Measurements from ENCODE around the gene SORCS1. TPM values are rescaled to one million over a fixed set of nuclear protein-coding genes. Genes with fewer than 3 reads are reported as not detected.

Gene SORCS1
- polyA plus RNA-seq, 1 of the 3 experiments (the other 2 are of a cell fraction), result 0.66 TPM

DNA sequence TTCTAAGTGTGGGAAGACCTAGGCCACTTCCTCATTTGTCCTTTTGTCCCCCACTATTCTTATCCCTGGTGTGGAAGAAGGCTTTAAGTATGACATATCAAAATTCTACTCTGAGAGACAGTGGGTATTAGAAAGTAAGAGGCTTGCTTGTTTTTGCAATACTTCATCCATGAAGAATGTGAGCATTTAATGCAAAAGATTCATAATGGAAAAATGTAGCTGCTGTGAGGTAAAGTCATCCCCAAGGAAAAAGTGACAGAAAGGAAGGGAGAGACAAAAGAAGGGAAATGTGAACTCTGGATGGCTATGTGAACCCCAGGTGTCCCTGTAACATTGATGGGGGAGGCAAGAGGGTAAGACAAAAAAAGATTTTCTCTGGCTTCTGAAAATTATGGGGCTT is 607.5 kb downstream of the SORCS1 start:
- Histone ChIP-seq H3K79me2 (ENCODE audit: insufficient read depth) (no peaks in the 10 kb centered on the region), H3K9me3 (no peaks in the 10 kb centered on the region), H3K27ac (ENCODE audit: low read depth in 2 of 2, low read length in 1 of 2) (peak overlapping the region in 1 of 2 experiments; percentile 57; a peak in 2 of 4 replicates), H3K9ac (no peak overlapping the region), H3K4me3 (ENCODE audit: low read depth in 2 of 2, low read length in 1 of 2) (no peak overlapping the region), H3K4me1 (ENCODE audit: control insufficient read depth in 1 of 2, insufficient read depth in 2 of 2, low read depth in 1 of 2, low read length in 1 of 2) (peaks cover 0 to 20% of the 10 kb centered on the region in 2 experiments; a peak in 2 of 4 replicates), H3K27me3 (ENCODE audit: insufficient read depth) (no peaks in the 10 kb centered on the region), H3K4me2 (no peak overlapping the region), H4K20me1 (ENCODE audit: insufficient read depth) (no peaks in the 10 kb centered on the region), H2AFZ (ENCODE audit: low read depth) (no peak overlapping the region), H3K36me3 (replicated peaks in 1 of 2; ENCODE audit: control insufficient read depth in 1 of 2, insufficient read depth in 2 of 2, low read length in 1 of 2) (no peaks in the 10 kb centered on the region), H3F3A (replicated peaks; ENCODE audit: insufficient read depth) (no peaks in the 10 kb centered on the region), H3K9me2 (no peaks in the 10 kb centered on the region)
- ChIA-PET CTCF (interaction anchor here (0.5 to 1.0 kb wide), 2 partner anchors 26 to 65 kb away, joined by 3 read pairs; no protein-coding TSS in a partner anchor), POLR2A (no interaction called here)
- DNase-seq, result no peak
- TF ChIP-seq RXRA (IDR thresholded peaks at IDR 0.05; ENCODE audit: borderline replicate concordance, low read depth), result no peak

DNA sequence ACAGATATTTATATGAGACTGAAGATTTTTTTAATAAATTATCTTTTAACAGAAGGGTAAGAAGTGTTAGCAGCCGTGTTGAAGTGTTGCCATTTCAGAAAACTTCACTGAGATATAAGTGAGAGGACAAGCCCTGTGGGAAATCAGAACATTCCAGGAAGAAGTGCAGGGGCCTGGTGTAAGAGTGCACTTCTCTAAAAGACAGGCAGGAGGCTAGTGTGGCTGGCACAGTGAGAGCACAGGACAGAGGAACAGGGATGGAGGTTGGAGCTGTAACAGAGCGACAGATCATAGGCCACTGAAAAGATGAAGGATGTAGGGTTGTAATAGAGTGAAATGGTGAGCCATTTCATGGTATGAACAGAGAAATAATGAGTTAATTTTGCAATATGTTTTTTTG is 608.9 kb downstream of the SORCS1 start:
- 41% methylated on average over 2 of the region's 2 CpGs for WGBS (ENCODE audit: low lambda C conversion rate)
- POLR2A ChIA-PET, result no interaction called here
- Histone ChIP-seq H3K27ac (ENCODE audit: low read depth in 2 of 2, low read length in 1 of 2) (no peak overlapping the region), H4K20me1 (ENCODE audit: insufficient read depth) (no peaks in the 10 kb centered on the region), H2AFZ (ENCODE audit: low read depth) (no peak overlapping the region), H3K27me3 (ENCODE audit: insufficient read depth) (no peaks in the 10 kb centered on the region), H3K36me3 (replicated peaks in 1 of 2; ENCODE audit: control insufficient read depth in 1 of 2, insufficient read depth in 2 of 2, low read length in 1 of 2) (no peaks in the 10 kb centered on the region), H3K9me3 (no peaks in the 10 kb centered on the region), H3K9me2 (no peaks in the 10 kb centered on the region), H3K9ac (no peak overlapping the region), H3K4me1 (ENCODE audit: control insufficient read depth in 1 of 2, insufficient read depth in 2 of 2, low read depth in 1 of 2, low read length in 1 of 2) (peaks cover 0 to 20% of the 10 kb centered on the region in 2 experiments; a peak in 2 of 4 replicates), H3K4me3 (ENCODE audit: low read depth in 2 of 2, low read length in 1 of 2) (no peak overlapping the region), H3F3A (replicated peaks; ENCODE audit: insufficient read depth) (no peaks in the 10 kb centered on the region), H3K79me2 (ENCODE audit: insufficient read depth) (no peaks in the 10 kb centered on the region), H3K4me2 (no peak overlapping the region)
- DNase-seq, result no peak
- CTCF ChIA-PET, result interaction anchor here (1.0 kb wide), 1 partner anchor 11 kb away, joined by 3 read pairs; no protein-coding TSS in a partner anchor
- TF ChIP-seq MEF2A (IDR thresholded peaks at IDR 0.05; ENCODE audit: borderline replicate concordance, low read depth) (no peak), ELF1 (IDR thresholded peaks at IDR 0.05) (no peak), JUND (IDR thresholded peaks at IDR 0.05) (no peak), EP300 (IDR thresholded peaks at IDR 0.05; ENCODE audit: borderline replicate concordance in 1 of 2, low read depth in 1 of 2, low read length in 1 of 2) (no peak)

DNA sequence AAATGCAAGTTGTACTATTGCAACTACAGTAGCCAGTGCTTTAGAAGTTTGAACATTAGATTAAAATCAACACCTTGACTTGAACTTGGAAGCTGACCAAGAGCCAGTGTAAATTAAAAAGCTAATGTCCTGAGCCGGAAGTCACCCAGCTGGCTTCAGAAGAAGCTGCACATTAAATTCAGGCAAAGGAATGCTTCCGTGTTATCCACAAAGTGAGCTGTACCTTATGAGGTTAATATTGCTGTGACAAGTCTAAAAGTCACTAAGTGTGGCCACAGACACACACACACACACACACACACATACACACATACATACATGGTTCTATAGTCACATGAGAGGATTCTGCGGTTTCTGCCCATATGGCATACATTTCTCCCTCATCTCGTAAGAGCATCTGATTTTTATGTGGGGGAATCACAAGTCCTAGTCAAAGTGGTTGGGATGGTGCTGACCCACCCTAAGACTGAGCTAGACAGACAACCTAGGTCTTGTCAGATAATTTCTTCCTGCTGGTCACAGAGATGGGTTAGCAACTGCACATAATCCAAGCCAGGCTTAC is 612.9 kb downstream of the SORCS1 start:
- WGBS (ENCODE audit: low lambda C conversion rate), result 50% methylated on average over 4 of the region's 4 CpGs

More for the DNA sequence above, 612.9 kb downstream of the SORCS1 start:
- Histone ChIP-seq H3F3A (replicated peaks; ENCODE audit: insufficient read depth) (no peaks in the 10 kb centered on the region), H3K4me3 (ENCODE audit: low read depth in 2 of 2, low read length in 1 of 2) (no peak overlapping the region), H3K9ac (no peak overlapping the region), H3K4me1 (ENCODE audit: control insufficient read depth in 1 of 2, insufficient read depth in 2 of 2, low read depth in 1 of 2, low read length in 1 of 2) (peaks cover 0 to 10% of the 10 kb centered on the region in 2 experiments; a peak in 2 of 4 replicates), H3K27me3 (ENCODE audit: insufficient read depth) (no peaks in the 10 kb centered on the region), H3K36me3 (replicated peaks in 1 of 2; ENCODE audit: control insufficient read depth in 1 of 2, insufficient read depth in 2 of 2, low read length in 1 of 2) (no peaks in the 10 kb centered on the region), H3K79me2 (ENCODE audit: insufficient read depth) (no peaks in the 10 kb centered on the region), H2AFZ (ENCODE audit: low read depth) (no peak overlapping the region), H3K9me3 (no peaks in the 10 kb centered on the region), H3K4me2 (no peak overlapping the region), H3K27ac (ENCODE audit: low read depth in 2 of 2, low read length in 1 of 2) (no peak overlapping the region), H3K9me2 (no peaks in the 10 kb centered on the region), H4K20me1 (ENCODE audit: insufficient read depth) (no peaks in the 10 kb centered on the region)
- no peak for TF ChIP-seq JUND (IDR thresholded peaks at IDR 0.05)
- no peak for TF ChIP-seq MXI1 (IDR thresholded peaks at IDR 0.05; ENCODE audit: low read depth, low read length)
- TF ChIP-seq EP300 (IDR thresholded peaks at IDR 0.05; ENCODE audit: borderline replicate concordance in 1 of 2, low read depth in 1 of 2, low read length in 1 of 2), result no peak
- TF ChIP-seq NFIC (IDR thresholded peaks at IDR 0.05; ENCODE audit: borderline replicate concordance), result no peak
- no peak for TF ChIP-seq YY1 (IDR thresholded peaks at IDR 0.05; ENCODE audit: low read depth)
- TF ChIP-seq RCOR1 (IDR thresholded peaks at IDR 0.05; ENCODE audit: low read length), result no peak
- TF ChIP-seq SMC3 (IDR thresholded peaks at IDR 0.05; ENCODE audit: low read depth, low read length), result no peak
- no peak for TF ChIP-seq MEF2A (IDR thresholded peaks at IDR 0.05; ENCODE audit: borderline replicate concordance, low read depth)
- no peak for TF ChIP-seq CHD2 (IDR thresholded peaks at IDR 0.05; ENCODE audit: low read length, partially characterized antibody)
- no peak for TF ChIP-seq ELF1 (IDR thresholded peaks at IDR 0.05)
- no peak for TF ChIP-seq FOXJ3 (CRISPR knock-in tag; IDR thresholded peaks at IDR 0.05)
- TF ChIP-seq FOXM1 (IDR thresholded peaks at IDR 0.05; ENCODE audit: low read depth), result no peak
- no peak for TF ChIP-seq SIN3A (IDR thresholded peaks at IDR 0.05; ENCODE audit: borderline replicate concordance, low read depth, low read length)
- no peak for TF ChIP-seq RAD21 (IDR thresholded peaks at IDR 0.05; ENCODE audit: low read length)
- TF ChIP-seq, protein P1, sequence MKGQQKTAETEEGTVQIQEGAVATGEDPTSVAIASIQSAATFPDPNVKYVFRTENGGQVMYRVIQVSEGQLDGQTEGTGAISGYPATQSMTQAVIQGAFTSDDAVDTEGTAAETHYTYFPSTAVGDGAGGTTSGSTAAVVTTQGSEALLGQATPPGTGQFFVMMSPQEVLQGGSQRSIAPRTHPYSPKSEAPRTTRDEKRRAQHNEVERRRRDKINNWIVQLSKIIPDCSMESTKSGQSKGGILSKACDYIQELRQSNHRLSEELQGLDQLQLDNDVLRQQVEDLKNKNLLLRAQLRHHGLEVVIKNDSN (IDR thresholded peaks at IDR 0.05; ENCODE audit: borderline replicate concordance, low read depth), result no peak
- TF ChIP-seq, protein P2, sequence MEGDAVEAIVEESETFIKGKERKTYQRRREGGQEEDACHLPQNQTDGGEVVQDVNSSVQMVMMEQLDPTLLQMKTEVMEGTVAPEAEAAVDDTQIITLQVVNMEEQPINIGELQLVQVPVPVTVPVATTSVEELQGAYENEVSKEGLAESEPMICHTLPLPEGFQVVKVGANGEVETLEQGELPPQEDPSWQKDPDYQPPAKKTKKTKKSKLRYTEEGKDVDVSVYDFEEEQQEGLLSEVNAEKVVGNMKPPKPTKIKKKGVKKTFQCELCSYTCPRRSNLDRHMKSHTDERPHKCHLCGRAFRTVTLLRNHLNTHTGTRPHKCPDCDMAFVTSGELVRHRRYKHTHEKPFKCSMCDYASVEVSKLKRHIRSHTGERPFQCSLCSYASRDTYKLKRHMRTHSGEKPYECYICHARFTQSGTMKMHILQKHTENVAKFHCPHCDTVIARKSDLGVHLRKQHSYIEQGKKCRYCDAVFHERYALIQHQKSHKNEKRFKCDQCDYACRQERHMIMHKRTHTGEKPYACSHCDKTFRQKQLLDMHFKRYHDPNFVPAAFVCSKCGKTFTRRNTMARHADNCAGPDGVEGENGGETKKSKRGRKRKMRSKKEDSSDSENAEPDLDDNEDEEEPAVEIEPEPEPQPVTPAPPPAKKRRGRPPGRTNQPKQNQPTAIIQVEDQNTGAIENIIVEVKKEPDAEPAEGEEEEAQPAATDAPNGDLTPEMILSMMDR (IDR thresholded peaks at IDR 0.05), result no peak
- TF ChIP-seq RFX5 (IDR thresholded peaks at IDR 0.05; ENCODE audit: low read length), result no peak
- TF ChIP-seq TCF12 (IDR thresholded peaks at IDR 0.05), result no peak
- no peak for DNase-seq
- ChIA-PET POLR2A (no interaction called here), CTCF (no interaction called here)
